Measurements from ENCODE around the gene SPINT4. TPM values are rescaled to one million over a fixed set of nuclear protein-coding genes. Genes with fewer than 3 reads are reported as not detected.

The SPINT4 gene
- total and polyA plus RNA-seq, 8 donors = not detected

DNA sequence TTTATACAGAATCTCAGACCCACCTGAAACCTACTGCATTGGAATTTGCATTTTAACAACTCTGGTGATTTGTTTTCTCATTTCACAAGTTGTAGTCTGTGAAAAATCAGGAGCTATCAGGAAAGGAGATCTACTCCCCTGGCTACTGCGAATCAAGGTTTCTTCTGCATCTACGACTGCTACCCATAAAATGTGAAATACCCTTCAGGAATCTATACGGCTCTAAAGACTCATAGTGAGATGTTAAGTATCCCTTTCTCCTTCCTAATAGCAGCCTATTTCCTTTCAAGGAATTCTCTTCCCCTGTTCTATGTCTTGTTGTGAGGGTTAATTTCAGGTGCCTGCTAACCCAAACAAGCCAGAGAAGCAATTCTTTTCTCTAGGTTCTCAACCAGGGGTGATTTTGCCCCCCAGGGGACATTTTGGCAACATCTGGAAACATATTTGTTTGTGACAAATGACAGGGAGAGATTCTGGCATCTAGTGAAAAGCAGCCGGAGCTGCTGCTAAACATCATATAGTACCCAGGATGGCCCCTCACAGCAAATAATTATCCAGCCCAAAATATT is 43.2 kb downstream of the SPINT4 start:
- WGBS, 2 donors = 65 to 73% methylated on average over 4 of the region's 4 CpGs
- no peak for FAIRE-seq
- H3K4me1 ChIP-seq = no peaks in the 10 kb centered on the region
- ATAC-seq = no peak
- no peak overlapping the region for H3K4me3 ChIP-seq
- intact Hi-C loops (cut with DNase I) = loop anchor here in 1 of 3 donors (10.0 kb wide), 2 partner anchors 221 to 451 kb away; partner anchors contain the start of gene EPPIN
- no peaks in the 10 kb centered on the region for H3K36me3 ChIP-seq
- no peak for DNase-seq
- no peaks in the 10 kb centered on the region for H3K27me3 ChIP-seq
- no peak overlapping the region for H3K27ac ChIP-seq
- TF ChIP-seq CTCF (IDR thresholded peaks at IDR 0.05) = no peak
- H3K9me3 ChIP-seq = no peaks in the 10 kb centered on the region

DNA sequence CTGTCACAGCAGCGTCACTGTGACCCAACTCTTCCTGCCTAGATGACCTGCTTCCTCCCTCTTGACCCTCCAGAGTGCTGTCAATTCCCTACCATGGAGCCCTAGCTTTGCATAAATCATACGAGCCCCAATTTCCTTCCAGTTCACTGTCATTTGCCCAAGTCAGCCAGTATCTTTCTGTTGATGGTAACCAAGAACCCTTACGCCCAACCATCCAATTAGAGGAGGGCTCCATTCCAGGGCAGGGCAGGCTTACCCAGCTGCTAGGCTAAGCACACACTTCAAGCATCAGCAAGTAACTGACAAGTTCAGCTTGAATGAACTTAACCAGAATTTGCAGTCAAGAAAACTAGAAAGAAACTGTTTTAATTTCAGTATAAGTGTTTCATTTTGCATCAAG is 43.8 kb downstream of the SPINT4 start:
- Histone ChIP-seq H3K36me3 (no peaks in the 10 kb centered on the region), H3K9me3 (no peaks in the 10 kb centered on the region), H3K27me3 (no peaks in the 10 kb centered on the region), H3K4me3 (no peak overlapping the region), H3K4me1 (peaks cover 0 to 4% (median 0%) of the 10 kb centered on the region in 3 donors), H3K27ac (no peak overlapping the region)
- intact Hi-C loops (cut with DNase I) = loop anchor here in 1 of 3 donors (10.0 kb wide), 2 partner anchors 221 to 451 kb away; partner anchors contain the start of gene EPPIN
- no peak for DNase-seq
- no peak for ATAC-seq
- whole genome bisulfite sequencing, 2 donors = 63 to 86% methylated on average over 3 of the region's 3 CpGs
- no peak for TF ChIP-seq CTCF (IDR thresholded peaks at IDR 0.05)
- no peak for FAIRE-seq

- no peak for FAIRE-seq
- H3K27ac ChIP-seq = no peak overlapping the region
- intact Hi-C loops (cut with DNase I) = loop anchor here in 1 of 3 donors (10.0 kb wide), 2 partner anchors 224 to 454 kb away; partner anchors contain the start of gene EPPIN
Measured at GRCh38 chr20:45768479-45768878, 46.3 kb downstream of the SPINT4 start.

GRCh38 chr20:45771182-45771759 is 49.1 kb downstream of the SPINT4 start:
- peak; percentile 93 to 99 (median 97) for ATAC-seq
- peak; percentile 90 for FAIRE-seq
- TF ChIP-seq CTCF (IDR thresholded peaks at IDR 0.05) = peak; percentile 84 to 94 (median 90)
- Histone ChIP-seq H3K9me3 (no peaks in the 10 kb centered on the region), H3K4me3 (no peak overlapping the region), H3K4me1 (peaks cover 0 to 8% (median 0%) of the 10 kb centered on the region in 3 donors), H3K36me3 (no peaks in the 10 kb centered on the region), H3K27me3 (no peaks in the 10 kb centered on the region), H3K27ac (no peak overlapping the region)
- DNase-seq = peak; percentile 66 to 92 (median 88)
- intact Hi-C loops (cut with DNase I) = loop anchor here in 2 of 3 donors (5.0 to 10.0 kb wide), 2 partner anchors 316 to 454 kb away; no protein-coding TSS in a partner anchor
- 21 to 23% methylated on average over 5 of the region's 5 CpGs for WGBS, 2 donors

More at GRCh38 chr20:45768479-45768878, 46.3 kb downstream of the SPINT4 start:
- H3K4me3 ChIP-seq = no peak overlapping the region
- H3K36me3 ChIP-seq = no peaks in the 10 kb centered on the region
- H3K9me3 ChIP-seq = no peaks in the 10 kb centered on the region
- no peaks in the 10 kb centered on the region for H3K27me3 ChIP-seq
- ATAC-seq = no peak
- H3K4me1 ChIP-seq = peaks cover 0 to 8% (median 0%) of the 10 kb centered on the region in 3 donors
- no peak for DNase-seq
- TF ChIP-seq CTCF (IDR thresholded peaks at IDR 0.05) = no peak

DNA sequence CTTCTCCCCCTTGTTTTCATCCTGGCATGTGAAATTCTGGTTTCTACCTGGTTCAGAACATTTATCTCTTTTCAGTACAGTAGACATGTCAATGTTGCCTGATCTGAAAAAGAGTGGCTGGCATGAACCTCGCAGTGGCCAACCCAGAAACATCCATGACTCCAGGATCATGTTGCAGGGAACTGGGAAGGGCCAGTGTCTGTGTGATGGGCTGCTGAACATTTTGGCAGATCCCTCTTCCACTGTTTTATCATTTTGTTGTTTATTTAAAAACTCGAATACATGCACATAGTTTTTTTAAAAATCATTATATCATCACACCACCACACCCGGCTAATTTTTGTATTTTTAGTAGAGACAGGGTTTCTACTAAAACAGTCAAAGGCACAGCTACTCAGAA is 50.5 kb downstream of the SPINT4 start:
- no peaks in the 10 kb centered on the region for H3K9me3 ChIP-seq
- H3K27me3 ChIP-seq = no peaks in the 10 kb centered on the region
- ATAC-seq = no peak
- H3K4me1 ChIP-seq = peaks cover 0 to 8% (median 0%) of the 10 kb centered on the region in 3 donors
- intact Hi-C loops (cut with DNase I) = loop anchor here in 2 of 3 donors (5.0 to 10.0 kb wide), 2 partner anchors 318 to 455 kb away; no protein-coding TSS in a partner anchor
- H3K27ac ChIP-seq = no peak overlapping the region
- TF ChIP-seq CTCF (IDR thresholded peaks at IDR 0.05) = no peak
- WGBS, 2 donors = 51 to 60% methylated on average over 3 of the region's 3 CpGs
- DNase-seq = no peak
- H3K4me3 ChIP-seq = no peak overlapping the region
- FAIRE-seq = no peak
- H3K36me3 ChIP-seq = no peaks in the 10 kb centered on the region
